ENCODE data around the gene PCNX2. TPM values are rescaled to one million over a fixed set of nuclear protein-coding genes. Genes with fewer than 3 reads are reported as not detected.
A peak's percentile ranks its signal among the peaks of the same experiment; 100 is the strongest.

The PCNX2 gene, protein sequence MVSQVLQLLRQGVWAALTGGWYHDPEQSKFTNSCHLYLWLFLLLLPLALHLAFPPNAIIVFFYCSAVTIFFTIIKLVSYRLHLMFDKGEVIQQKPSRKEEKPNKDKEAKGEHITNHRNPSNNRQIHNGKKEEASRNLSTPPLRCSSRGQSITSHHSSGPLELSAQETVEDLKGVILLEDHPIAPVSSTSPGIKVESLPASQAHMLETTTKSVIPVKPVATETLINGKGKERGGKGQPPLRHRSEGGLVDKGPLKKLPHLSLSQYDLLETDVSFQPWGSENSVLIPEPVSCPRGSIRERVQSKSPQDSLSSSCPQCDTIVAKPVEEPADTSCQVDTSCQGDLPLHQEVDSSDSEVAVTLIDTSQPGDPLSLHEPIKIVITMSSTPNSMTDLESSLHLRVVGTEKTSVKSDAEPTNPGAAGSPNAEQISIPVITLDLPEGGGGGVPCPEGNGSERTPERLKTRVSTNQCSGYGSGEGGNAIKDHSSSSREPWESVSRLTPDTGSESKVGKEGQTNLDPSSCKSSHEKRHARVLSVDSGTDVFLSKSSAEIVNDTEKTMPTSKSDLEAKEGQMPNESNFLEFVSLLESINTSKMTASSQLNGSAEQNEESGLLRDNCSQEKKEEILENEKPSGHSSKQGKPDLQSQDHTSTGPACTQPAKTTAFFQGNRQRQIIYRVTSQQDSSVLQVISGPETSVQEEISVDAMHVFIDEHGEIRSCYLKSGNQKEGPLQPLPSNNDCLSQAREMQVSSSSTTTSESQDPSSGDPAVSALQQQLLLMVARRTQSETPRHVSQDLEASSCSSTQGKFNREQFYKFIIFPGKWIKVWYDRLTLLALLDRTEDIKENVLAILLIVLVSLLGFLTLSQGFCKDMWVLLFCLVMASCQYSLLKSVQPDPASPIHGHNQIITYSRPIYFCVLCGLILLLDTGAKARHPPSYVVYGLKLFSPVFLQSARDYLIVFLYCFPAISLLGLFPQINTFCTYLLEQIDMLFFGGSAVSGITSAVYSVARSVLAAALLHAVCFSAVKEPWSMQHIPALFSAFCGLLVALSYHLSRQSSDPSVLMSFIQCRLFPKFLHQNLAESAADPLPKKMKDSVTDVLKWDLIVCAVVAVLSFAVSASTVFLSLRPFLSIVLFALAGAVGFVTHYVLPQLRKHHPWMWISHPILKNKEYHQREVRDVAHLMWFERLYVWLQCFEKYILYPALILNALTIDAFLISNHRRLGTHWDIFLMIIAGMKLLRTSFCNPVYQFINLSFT (N-terminal part only)
- 10 to 100 TPM in 2 of 4 donors, 1 to 10 TPM in 2; 7.3 to 16.6 (median 12.7) TPM for total RNA-seq

GRCh38 chr1:233295237-233295974, at the start of gene PCNX2:
Gene PCNX2 (minus strand): TSS chr1:233295725. CDS start chr1:233295478, 247 bp downstream.
- ATAC-seq (ENCODE audit: low FRiP score), result peak; percentile 75

DNA sequence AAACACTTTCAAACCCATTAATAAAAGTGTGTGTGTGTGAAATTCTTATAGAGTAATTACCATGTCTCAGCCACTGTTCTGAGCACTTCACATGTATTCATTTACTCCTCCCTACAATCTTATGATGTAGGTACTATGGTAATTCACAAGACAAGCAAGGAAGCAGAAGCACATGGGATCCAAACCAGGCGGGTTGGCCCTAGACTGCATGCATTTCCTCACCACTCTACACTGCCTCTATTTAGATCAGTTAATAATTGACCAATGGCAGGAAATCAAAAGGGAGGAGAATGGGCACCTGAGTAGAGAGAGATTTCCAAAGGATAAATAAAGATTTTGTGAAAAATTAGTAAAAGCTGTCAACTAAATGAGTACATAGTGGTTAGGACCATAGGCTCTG, 47.7 kb upstream of the PCNX2 start:
- ATAC-seq (ENCODE audit: low FRiP score) (no peak), DNase-seq (ENCODE audit: low spot score) (no peak)

More at GRCh38 chr1:233295237-233295974, at the start of gene PCNX2:
- DNase-seq (ENCODE audit: low spot score), result no peak
- TF ChIP-seq CTCF (IDR thresholded peaks at IDR 0.05), result no peak

DNA sequence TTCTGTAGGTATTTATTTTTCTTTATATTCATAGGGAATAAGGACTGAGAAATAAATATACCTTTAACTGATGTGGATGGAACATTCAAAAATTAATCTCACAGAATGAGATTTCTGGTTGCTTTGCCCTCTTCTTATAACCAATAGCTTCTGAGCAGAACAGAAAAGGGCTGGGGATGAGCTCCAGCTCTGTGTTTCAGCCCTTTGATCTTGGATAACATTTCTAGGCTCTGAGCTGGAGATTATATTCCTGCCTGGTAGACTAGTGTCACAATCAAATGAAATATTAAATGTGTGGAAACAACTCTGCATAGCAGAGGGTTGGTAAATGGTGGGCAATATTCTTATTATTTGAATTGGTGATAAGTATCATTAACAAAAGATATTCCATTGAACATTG, 46.6 kb upstream of the PCNX2 start:
- no peak for ATAC-seq (ENCODE audit: low FRiP score)
- no peak for DNase-seq (ENCODE audit: low spot score)

More for the DNA sequence above, 47.7 kb upstream of the PCNX2 start:
- no peak for TF ChIP-seq CTCF (IDR thresholded peaks at IDR 0.05)

GRCh38 chr1:233340966-233341516, 45.5 kb upstream of the PCNX2 start:
- no peak for DNase-seq (ENCODE audit: low spot score)
- no peak for ATAC-seq (ENCODE audit: low FRiP score)
- TF ChIP-seq CTCF (IDR thresholded peaks at IDR 0.05), result no peak

More for the DNA sequence above, 46.6 kb upstream of the PCNX2 start:
- no peak for TF ChIP-seq CTCF (IDR thresholded peaks at IDR 0.05)

GRCh38 chr1:233340031-233340555, 44.6 kb upstream of the PCNX2 start:
- ATAC-seq (ENCODE audit: low FRiP score) (no peak), DNase-seq (ENCODE audit: low spot score) (no peak)
- TF ChIP-seq CTCF (IDR thresholded peaks at IDR 0.05), result no peak
